Measurements from ENCODE around the gene NFIB.

Gene NFIB

DNA sequence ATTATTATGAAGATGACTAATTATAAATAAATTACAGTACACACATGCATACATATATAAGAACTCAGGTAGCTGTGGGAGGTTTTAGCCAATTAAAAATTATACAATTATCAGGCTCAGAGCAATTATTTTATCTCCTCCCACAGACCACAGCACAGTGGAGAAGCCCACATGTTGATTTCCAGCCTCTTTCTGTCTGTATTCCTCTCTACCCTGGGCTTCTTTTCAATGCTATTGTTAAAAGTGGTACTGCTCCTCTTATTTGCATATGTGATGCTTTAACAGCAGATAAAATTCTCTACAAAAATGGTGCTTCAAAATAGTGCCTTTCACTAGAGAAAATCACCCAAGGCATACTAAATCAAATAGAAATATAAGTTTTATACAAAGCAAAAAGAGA is 218.7 kb downstream of the NFIB start:
- DNase-seq = no peak

DNA sequence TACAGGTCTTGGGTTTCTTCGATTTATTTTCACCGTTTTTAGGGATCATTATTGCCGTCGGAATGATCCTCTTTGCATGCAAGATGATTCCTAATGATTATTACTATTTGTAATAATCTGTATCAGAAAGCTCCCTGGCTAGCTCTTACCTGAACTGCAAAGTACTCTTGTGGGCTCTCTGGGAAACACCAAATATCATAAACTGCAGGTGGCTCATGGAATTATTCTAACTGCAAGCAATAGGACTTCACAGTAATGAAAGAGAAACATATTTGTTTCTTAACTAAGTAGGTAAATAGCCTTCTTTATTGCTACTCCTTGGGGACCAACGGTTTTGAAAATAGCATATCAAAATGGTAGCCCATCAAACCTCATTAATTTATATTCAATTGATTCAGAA is 219.4 kb downstream of the NFIB start:
- DNase-seq = no peak

DNA sequence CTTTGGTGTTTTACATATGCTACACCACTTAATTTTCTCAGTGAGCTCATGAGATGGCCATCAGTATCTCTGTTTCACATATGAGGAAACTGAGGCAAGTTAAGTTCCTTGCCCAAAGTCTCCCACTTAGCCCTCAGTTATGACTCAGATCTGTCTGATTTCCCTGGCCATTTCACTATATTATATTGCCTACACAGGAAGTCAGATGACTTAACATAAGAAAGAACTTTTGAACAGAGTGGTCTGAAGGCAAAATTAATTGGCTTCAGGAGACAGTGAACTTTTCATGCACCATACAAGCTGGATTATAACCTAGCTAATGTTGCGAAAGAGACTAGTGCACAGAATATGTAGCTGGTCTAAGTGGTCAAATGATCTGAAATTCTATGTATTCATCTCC is 221.6 kb downstream of the NFIB start:
- no peak for DNase-seq

DNA sequence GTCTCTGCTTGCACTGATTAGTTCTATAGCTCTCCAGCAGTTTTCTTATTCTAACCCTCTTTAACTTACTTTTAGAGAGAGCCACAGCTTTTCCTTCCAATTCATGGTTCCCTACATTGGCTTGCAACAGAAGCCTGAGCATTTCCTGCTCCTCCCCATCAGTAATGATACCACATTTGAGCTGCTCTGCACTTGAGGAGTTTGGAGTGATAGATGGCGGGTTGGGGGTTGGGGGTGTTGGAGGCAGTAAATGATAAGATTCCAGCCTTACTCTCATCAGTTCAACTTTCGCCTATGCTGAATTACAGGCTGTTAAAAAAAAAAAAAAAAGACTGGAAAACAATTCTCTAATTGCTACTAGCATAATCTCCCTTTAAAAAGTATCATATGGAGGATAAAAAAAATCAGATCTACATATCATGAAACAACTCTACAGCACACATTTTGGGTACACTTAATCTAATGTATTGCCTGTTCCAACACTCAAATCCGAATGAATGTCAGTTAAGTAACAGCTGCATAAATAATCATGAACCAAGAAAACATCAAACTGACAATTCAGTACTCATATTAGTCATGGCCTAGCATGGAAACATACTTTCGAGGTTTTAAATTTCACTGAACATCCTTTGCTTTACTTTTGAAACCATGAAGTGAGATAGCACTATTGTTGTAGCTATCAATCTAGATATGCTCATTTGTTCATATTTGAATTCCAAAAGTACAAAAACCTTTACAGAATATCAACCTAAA is 224.7 kb downstream of the NFIB start:
- no peak for DNase-seq

DNA sequence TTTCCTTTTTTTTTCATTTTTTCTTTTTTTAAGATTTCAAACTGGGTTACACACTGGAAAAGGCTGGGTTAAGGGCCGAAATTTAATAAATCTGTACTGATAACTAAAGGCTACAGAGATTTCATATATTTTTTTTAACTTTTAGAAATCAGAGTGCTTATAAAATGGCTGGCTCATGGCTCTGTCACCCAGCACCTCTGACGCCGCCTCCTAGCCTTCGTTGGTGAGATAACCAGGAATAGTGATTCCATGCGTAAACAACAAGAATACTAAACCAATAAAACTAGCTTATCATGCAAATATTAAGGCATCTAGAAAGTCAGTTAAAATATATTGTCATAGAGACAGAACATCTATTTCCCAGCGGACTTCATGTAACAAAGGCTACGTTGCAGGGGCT is 226.4 kb downstream of the NFIB start:
- no peak for DNase-seq

- no peak for DNase-seq
These were observed 227.4 kb downstream of the NFIB start for GRCh38 chr9:14086495-14086894.

DNA sequence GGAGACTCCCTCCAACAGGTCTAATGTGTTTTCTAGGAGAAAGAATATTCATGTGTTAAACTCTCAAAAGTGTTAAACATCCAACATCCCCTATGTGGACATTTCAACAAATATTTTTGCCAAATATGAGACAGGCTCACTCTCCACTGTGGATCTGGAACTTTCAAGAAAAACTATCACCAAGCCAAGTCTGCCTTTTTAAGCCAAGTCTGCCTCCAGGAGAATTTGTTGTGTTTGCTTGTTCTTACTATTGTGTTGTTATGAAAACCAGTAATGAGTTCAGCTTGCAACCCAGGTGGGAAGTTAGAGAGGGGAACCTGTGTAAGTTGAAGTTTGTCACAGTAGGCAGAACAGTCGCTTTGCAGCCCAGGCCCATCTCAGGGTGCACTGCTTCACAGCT is 228.1 kb downstream of the NFIB start:
- no peak for DNase-seq

DNA sequence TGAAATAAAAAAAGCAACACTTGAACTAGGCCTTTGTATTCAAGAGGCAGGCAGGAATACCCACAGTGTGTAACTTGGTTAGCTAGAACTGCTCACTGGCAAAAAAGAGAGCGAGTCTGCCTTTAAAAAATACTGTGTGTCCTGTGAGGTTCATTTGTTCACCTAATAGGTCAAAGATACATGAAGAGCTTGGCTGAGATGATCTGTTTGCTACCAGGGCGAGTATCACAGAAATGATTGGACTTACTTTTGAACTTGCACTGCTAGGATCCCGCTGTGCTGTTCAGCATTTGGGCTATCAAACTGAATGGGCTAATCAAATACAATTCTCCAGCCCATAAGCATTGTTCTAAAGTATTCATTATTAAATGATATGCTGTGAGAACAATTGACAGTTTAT is 229.1 kb downstream of the NFIB start:
- no peak for DNase-seq

DNA sequence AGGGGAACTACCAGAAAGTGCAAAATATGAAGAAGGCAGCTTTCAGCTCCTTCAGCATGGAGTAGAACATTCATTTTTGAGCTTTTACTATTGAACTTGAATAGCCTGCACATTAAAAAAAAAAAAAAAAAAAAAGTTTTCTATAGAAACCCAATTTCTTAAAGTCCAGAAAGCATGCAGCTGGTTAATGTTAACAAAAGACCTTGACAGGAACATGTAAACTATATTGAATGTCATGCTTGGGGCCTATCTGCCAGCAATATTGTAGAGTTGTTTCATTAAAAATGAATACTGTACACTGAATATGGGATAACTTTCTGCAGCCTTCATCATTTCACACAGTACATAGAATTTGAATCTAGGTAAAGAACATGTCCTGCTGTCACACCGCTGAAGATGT is 230.6 kb downstream of the NFIB start:
- no peak for DNase-seq

- DNase-seq = no peak
These were observed 231.2 kb downstream of the NFIB start for GRCh38 chr9:14082732-14083131.

- no peak for DNase-seq
These were observed 232.2 kb downstream of the NFIB start for GRCh38 chr9:14081745-14082144.

DNA sequence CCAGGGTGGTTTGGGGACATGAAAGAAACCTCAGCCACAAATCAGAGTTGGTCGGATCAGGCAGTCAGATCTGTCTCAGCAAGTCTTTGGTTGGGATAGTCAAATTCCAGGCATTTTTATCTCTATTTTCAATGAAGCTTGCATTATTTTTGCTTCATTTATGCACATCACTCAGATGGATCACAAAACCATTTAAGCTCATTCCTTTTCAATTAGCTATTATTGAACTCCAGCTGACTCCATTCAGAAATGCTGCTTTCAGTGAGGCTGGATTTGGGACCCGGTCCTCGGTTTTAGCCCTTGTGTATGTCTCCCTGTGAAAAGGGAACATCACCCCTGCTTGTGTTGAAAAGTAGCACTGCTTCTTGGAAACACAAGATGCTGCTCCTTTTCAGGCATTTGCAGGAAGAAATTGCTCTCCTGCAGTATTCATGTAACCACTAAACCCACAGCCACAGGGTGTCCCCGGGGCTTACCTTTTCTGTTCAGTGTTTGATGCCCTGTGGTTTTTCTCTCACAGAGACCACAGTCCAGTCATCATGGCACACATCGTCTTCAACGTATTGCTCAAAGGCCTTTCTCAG is 232.9 kb downstream of the NFIB start:
- peak; percentile 78 for DNase-seq

DNA sequence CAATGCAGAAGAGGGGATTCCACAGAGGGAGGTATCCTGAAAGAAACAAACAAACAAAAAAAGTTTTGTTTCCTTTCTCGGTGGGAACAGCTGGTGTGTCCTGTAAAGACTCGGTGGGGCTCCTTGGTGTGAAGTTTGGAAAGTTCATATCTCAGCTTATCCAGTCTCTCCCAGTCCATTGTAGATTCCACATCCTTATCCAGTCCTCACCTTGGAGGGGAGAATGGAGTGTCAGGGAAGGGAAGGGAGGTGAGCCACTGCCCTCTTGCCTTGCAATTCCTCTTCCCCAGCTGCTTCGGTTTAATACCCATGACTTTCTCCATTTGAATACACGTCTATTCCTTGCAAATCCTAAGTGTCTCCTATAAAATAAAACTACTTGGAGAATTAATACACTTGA is 234.5 kb downstream of the NFIB start:
- DNase-seq = no peak

- no peak for DNase-seq
These were observed 236.3 kb downstream of the NFIB start for GRCh38 chr9:14077672-14078071.

DNA sequence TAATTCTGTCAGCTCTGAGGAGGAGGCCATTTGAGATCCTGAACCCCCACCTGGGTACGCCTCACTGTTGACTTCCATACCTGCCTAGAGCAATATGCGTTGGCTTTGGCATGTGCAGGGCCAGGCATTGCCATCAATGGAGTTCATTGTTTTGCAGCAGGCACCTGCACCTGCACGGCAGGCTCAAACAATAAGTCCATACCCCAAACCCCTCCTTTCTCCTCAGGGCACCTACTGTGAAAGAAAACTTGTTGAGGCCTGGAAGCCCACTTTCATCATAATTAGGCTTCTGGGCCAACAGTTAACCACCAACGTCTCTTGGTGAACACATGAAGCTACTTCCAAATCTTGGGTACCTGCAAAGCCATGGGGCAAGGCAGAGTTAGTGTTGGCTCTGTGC is 238.7 kb downstream of the NFIB start:
- DNase-seq = no peak

DNA sequence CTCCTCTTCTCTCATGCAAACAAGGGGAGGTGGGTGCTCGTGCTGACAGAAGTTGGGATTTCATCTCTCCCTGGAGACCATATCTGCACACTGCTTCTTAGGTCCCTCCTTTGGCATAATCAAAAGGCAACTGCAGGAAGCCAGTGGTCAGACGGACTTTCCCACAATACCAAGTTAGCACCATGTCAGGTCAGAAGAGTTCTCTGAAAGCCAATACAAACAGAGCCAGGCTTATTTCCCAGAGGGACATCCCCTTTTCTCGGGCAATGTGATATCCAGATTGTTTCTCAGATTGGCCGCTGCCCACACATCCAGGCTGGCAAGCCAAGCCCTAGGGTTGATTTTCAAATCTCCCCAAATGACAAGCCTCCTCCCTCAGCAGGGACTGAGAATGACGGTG is 241.1 kb downstream of the NFIB start:
- no peak for DNase-seq

DNA sequence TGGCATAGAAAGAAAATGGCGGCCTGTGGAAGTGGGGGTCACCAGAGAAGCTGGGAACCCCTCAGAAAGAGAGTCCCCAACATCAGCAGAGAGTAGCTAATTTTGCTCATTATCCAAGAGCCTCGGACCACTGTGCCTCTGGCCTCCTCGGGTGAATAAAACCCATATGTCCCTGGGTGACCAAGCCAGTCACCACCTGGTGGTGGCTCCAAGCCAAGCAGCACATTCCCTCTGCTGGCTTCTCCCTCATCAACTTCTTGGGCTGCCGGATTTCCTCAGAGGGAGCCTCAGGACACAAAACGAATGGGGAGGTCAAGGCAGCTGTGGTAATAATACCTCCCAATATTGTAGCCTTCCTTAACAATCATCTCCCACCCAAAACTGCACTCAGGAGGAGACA is 242.5 kb downstream of the NFIB start:
- DNase-seq = no peak

DNA sequence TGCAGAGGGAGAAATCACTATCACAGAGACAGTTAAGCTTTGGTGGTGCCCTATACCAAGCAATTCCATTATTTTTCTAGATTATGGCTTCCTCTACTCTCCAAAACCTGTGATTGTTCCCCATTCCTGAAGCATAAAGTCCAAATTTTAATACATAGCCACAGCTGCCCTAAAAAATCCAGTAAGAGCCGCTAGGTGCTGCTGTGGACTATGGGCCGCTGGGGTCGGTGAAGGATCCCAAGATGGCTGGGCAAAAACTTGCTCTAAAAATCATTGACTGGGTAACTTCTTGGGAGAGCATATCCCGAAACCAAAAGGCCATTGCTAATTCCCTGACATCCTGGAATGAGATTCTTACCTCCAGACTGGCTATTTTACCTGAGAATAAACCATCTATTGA is 245.3 kb downstream of the NFIB start:
- DNase-seq = no peak

- no peak for DNase-seq
These were observed 247.1 kb downstream of the NFIB start for GRCh38 chr9:14066831-14067230.

DNA sequence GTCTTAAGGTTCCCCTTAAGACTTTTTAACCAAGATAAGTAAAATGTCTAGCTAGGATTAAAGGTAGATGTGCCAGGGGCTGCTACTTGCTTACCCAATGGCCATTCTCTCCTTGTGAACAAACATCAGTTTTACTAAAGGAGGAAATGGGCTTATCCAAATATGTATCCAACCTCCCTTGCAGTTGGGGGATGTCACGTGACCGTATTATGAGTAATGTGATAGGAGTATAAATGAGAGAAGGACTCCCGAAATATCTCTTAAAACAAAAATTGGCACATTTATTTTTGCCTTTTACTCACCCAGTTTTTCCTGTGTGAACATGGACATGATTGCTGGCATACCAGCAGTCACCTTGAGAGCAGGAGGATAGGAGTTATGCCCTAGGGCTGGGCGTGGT is 247.9 kb downstream of the NFIB start:
- no peak for DNase-seq

DNA sequence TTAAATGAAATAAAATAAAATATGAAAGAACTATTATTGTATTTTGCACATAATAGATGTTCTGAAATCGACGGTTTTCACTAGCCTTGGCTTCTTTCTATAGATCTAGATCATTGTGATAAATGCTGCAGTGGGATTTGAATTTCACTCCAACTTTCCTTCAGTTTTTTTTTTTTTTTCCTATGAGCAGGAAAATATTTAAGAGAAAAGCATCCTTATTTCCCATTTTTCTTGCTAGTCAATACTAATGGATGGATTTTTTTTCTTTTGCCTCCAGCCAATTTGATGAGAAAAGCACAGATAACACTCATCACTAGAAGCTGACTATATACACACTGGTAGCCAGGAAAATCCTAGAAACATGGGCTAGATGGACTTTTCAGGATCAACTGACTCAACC is 249.0 kb downstream of the NFIB start:
- DNase-seq = no peak

GRCh38 chr9:14063756-14064155 is 250.2 kb downstream of the NFIB start:
- no peak for DNase-seq

DNA sequence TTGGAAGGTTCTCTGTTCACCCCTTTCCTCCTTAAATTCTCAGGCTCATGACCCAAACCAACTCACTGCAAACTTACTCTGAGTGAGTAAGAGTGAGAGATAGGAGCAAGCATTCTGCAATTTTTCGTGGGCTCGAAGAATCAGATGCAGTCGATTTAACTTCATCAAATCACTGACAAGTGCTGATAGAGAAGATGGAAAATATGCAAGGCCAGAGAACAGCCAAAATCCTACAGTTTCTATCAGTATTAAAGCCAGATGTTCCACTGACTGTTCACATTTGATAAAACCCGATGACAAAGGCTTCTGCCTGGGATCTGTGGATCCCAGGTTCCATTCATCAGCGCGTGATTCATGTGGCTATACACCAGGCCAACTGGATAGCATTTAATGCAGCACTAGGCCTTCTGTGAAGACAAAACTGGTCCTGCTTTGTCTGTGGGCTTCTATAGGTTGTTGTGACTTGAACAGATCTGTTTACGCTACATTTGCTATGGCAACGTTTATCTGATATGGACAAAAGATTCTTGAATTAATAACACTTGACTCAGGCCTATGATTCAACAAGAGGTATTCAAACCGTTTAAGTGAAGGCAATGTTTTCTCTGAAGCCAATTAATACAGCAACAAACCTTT is 251.2 kb downstream of the NFIB start:
- peak; percentile 87 for DNase-seq

DNA sequence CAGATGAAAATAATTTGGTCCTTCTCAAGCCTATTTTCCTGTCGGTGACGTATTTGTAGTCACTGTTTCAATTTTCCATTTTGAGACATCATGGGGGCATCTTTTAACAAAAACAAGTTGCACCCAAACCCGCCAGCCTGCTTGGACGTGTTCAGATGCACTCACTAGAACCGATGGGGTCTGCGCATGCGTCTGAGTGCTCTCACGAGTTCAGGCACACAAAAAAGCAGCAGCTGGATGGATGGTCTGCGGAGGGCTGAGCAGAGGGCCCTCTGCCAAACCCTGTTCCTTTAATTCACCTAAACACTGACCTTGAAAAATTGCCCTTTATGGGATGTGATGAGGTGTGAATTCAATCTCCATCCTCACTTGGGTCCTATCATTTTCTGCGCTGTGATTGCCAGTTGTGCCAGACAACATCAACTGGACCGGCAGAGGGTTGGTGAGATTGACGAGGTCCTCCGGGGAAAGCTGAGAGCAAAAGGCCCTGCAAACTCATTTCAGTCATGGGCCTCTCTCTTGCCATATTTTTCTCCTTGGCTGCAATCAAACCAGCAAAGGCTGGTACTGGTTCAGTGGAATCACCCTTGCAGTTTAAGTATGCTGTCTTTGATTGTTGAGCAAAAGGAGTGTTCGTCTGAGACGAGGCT is 251.9 kb downstream of the NFIB start:
- no peak for DNase-seq
